Neural cell (in vitro differentiated cells): ENCODE data around the gene COG8. TPM values are rescaled to one million over a fixed set of nuclear protein-coding genes. Genes with fewer than 3 reads are reported as not detected.

Experiments
- H2AFZ ChIP-seq: fragments of 200-600, 300-800 bp; sonication (generic), shearing (Covaris generic); 2 replicates; pipeline ENCODE4 v1.6.0; 2014; ENCODE audit warnings: low read depth, mild to moderate bottlenecking, antibody characterized with exemption, low read length, moderate library complexity
- H3F3A ChIP-seq: fragments of 200-600 bp; shearing (Covaris generic); 2 replicates; pipeline ENCODE4 v1.6.1; 2016; ENCODE audit warnings: mild to moderate bottlenecking, moderate library complexity, mixed read lengths, antibody characterized with exemption, low read length; ENCODE audit not compliant: insufficient read depth, poor library complexity, severe bottlenecking
- H3K27ac ChIP-seq: fragments of 200-600, 300-800 bp; sonication (generic), shearing (Covaris generic); 2 replicates; pipeline ENCODE4 v1.5.1; 2014; ENCODE audit warnings: mild to moderate bottlenecking, low read length, moderate library complexity
- H3K27me3 ChIP-seq: fragments of 300-800, 200-600 bp; sonication (generic), shearing (Covaris generic); 2 replicates; pipeline ENCODE4 v1.6.0; 2014; ENCODE audit warnings: mild to moderate bottlenecking, low read depth, low read length, moderate library complexity; ENCODE audit not compliant: insufficient read depth
- H3K36me3 ChIP-seq: fragments of 300-800, 200-600 bp; sonication (generic), shearing (Covaris generic); 2 replicates; pipeline ENCODE4 v1.5.1; 2014; ENCODE audit warnings: mild to moderate bottlenecking, antibody characterized with exemption, low read length, moderate library complexity; ENCODE audit not compliant: insufficient read depth
- H3K4me2 ChIP-seq: fragments of 300-800, 200-600 bp; sonication (generic), shearing (Covaris generic); 2 replicates; pipeline ENCODE4 v1.6.0; 2014; ENCODE audit warnings: mild to moderate bottlenecking, low read length
- H3K4me3 ChIP-seq: fragments of 300-800, 200-600 bp; sonication (generic), shearing (Covaris generic); 2 replicates; pipeline ENCODE4 v1.5.1; 2014; ENCODE audit warnings: mild to moderate bottlenecking, low read length, moderate library complexity
- H3K79me2 ChIP-seq: fragments of 200-600 bp; shearing (Covaris generic); replicated peaks from 2 replicates; pipeline ENCODE4 v1.6.0; 2014; ENCODE audit warnings: mild to moderate bottlenecking, low read length, moderate library complexity; ENCODE audit not compliant: insufficient read depth
- H3K9ac ChIP-seq: fragments of 300-800, 200-600 bp; sonication (generic), shearing (Covaris generic); 2 replicates; pipeline ENCODE4 v1.6.1; 2016; ENCODE audit warnings: mild to moderate bottlenecking, low read length, mixed read lengths
- H3K9me2 ChIP-seq: fragments of 200-600 bp; shearing (Covaris generic); 2 replicates; pipeline ENCODE4 v1.6.1; 2016; ENCODE audit warnings: mild to moderate bottlenecking, low read length, mixed read lengths; ENCODE audit not compliant: insufficient read depth
- H3K9me3 ChIP-seq: fragments of 200-600, 300-800 bp; sonication (generic), shearing (Covaris generic); 2 replicates; pipeline ENCODE4 v1.6.1; 2016; ENCODE audit warnings: mild to moderate bottlenecking, mixed run types, low read length, moderate library complexity, mixed read lengths
- H4K20me1 ChIP-seq: fragments of 200-600 bp; shearing (Covaris generic); 2 replicates; pipeline ENCODE4 v1.6.1; 2016; ENCODE audit warnings: mild to moderate bottlenecking, mixed run types; ENCODE audit not compliant: insufficient read depth
- EP300 ChIP-seq: fragments of 450-650 bp; conservative IDR thresholded peaks from 2 replicates; pipeline ENCODE4 v1.6.1; 2014; ENCODE audit warnings: antibody characterized with exemption, mild to moderate bottlenecking, moderate library complexity; ENCODE audit not compliant: poor library complexity, severe bottlenecking
- EZH2 ChIP-seq: fragments of 200-600, 300-800 bp; shearing (Covaris generic), sonication (generic); IDR thresholded peaks from 2 replicates; pipeline ENCODE4 v1.6.1; 2014; ENCODE audit warnings: antibody characterized with exemption, low read length, borderline replicate concordance, mild to moderate bottlenecking; ENCODE audit not compliant: insufficient read depth, poor library complexity, severe bottlenecking
- POLR2AphosphoS5 ChIP-seq: IDR thresholded peaks from 2 replicates; pipeline ENCODE4 v1.6.1; 2012
- REST ChIP-seq: IDR thresholded peaks from 2 replicates; pipeline ENCODE4 v1.6.1; 2012; ENCODE audit warnings: borderline replicate concordance
- SMC3 ChIP-seq: fragments of 450-650 bp; conservative IDR thresholded peaks from 2 replicates; pipeline ENCODE4 v1.6.1; 2014; ENCODE audit warnings: antibody characterized with exemption, mild to moderate bottlenecking, moderate library complexity; ENCODE audit not compliant: poor library complexity
- TAF1 ChIP-seq: IDR thresholded peaks from 2 replicates; pipeline ENCODE4 v1.6.1; 2012; ENCODE audit warnings: low read depth
- polyA plus RNA-seq: library from polyadenylated mRNA; depleted of rRNA; stranded (reverse); fragments of >200 nt; gene quantifications from 2 replicates; pipeline ENCODE4 v1.2.3, GENCODE V29; 2014
- TF ChIP-seq, protein P1 (sequence below): fragments of 450-650 bp; IDR thresholded peaks from 2 replicates; pipeline ENCODE4 v1.5.1; 2014; ENCODE audit warnings: antibody characterized with exemption, mild to moderate bottlenecking, moderate library complexity; ENCODE audit not compliant: poor library complexity, severe bottlenecking

The COG8 gene
- polyA plus RNA-seq, 1 donor from 2014 or later = 27.8 TPM

DNA sequence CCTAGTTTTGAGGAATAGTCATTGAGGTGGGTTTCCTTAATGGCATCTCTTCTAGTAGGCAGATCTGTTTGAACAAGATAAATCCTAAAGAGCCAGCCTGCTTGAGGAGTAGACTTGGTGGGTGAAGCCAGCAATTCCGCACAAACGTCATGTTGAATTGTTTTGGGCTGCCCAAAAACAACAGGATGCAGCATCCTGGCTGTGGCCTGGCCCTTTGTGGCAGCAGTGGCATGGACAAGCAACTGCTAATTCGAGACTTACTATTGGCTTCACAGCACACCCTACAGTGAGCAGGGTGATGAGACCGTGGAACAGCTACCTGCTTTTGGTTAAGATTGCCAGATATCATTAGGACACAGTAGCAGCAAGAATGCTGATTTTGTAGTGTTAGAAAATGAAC lies 37.5 kb downstream of the COG8 start:
- Histone ChIP-seq H4K20me1 (no peaks in the 10 kb centered on the region), H2AFZ (no peak overlapping the region), H3K36me3 (no peaks in the 10 kb centered on the region), H3K79me2 (no peaks in the 10 kb centered on the region), H3F3A (no peaks in the 10 kb centered on the region), H3K4me3 (no peak overlapping the region), H3K9ac (no peak overlapping the region), H3K9me3 (no peaks in the 10 kb centered on the region), H3K27ac (no peak overlapping the region), H3K27me3 (no peaks in the 10 kb centered on the region), H3K9me2 (no peaks in the 10 kb centered on the region), H3K4me2 (no peak overlapping the region)
- TF ChIP-seq, protein P1, sequence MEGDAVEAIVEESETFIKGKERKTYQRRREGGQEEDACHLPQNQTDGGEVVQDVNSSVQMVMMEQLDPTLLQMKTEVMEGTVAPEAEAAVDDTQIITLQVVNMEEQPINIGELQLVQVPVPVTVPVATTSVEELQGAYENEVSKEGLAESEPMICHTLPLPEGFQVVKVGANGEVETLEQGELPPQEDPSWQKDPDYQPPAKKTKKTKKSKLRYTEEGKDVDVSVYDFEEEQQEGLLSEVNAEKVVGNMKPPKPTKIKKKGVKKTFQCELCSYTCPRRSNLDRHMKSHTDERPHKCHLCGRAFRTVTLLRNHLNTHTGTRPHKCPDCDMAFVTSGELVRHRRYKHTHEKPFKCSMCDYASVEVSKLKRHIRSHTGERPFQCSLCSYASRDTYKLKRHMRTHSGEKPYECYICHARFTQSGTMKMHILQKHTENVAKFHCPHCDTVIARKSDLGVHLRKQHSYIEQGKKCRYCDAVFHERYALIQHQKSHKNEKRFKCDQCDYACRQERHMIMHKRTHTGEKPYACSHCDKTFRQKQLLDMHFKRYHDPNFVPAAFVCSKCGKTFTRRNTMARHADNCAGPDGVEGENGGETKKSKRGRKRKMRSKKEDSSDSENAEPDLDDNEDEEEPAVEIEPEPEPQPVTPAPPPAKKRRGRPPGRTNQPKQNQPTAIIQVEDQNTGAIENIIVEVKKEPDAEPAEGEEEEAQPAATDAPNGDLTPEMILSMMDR = no peak
- no peak for TF ChIP-seq TAF1
- no peak for TF ChIP-seq EZH2
- TF ChIP-seq SMC3 = no peak
- no peak for TF ChIP-seq REST
- TF ChIP-seq EP300 = no peak

GRCh38 chr16:69301187-69301586 lies 38.2 kb downstream of the COG8 start:
- H3K9me3 ChIP-seq = no peaks in the 10 kb centered on the region
- no peak overlapping the region for H3K4me2 ChIP-seq
- no peak overlapping the region for H3K4me3 ChIP-seq
- no peak overlapping the region for H3K9ac ChIP-seq
- H3K79me2 ChIP-seq = no peaks in the 10 kb centered on the region
- no peaks in the 10 kb centered on the region for H3K27me3 ChIP-seq
- no peaks in the 10 kb centered on the region for H3F3A ChIP-seq
- no peaks in the 10 kb centered on the region for H3K9me2 ChIP-seq
- no peak for TF ChIP-seq POLR2AphosphoS5
- no peak for TF ChIP-seq EP300
- TF ChIP-seq EZH2 = no peak
- TF ChIP-seq, protein P1 = no peak
- no peak for TF ChIP-seq TAF1
- TF ChIP-seq REST = no peak
- H3K27ac ChIP-seq = no peak overlapping the region
- no peaks in the 10 kb centered on the region for H4K20me1 ChIP-seq
- no peak overlapping the region for H2AFZ ChIP-seq
- H3K36me3 ChIP-seq = no peaks in the 10 kb centered on the region
